CD14-positive monocyte (primary cell): Measurements from ENCODE around the gene DYNLT2. TPM values are rescaled to one million over a fixed set of nuclear protein-coding genes. Genes with fewer than 3 reads are reported as not detected.

Experiments used
- DNase-seq, 3 donors: peaks; one replicate each; pipeline ENCODE4 v3.0.0-alpha.2; 2011 to 2022
- H2AFZ ChIP-seq: 2 replicates; pipeline ENCODE4 v1.6.0; 2012; ENCODE audit warnings: mild to moderate bottlenecking, low read depth, low read length, inconsistent platforms; ENCODE audit not compliant: insufficient read depth, poor library complexity, severe bottlenecking
- H3K27ac ChIP-seq, 2 donors: 1 replicate in 1 of 2; 2 replicates in 1 of 2; pipeline ENCODE4 v1.5.1; 2012 to 2013; ENCODE audit warnings: low read length in 2 of 2, control low read depth in 1 of 2, inconsistent platforms in 1 of 2, low read depth in 1 of 2, mild to moderate bottlenecking in 1 of 2
- H3K27me3 ChIP-seq, 2 donors: one replicate each; pipeline versions ENCODE4 v1.6.0 to v1.6.1; 2011 to 2013; ENCODE audit warnings: low read length in 2 of 2; ENCODE audit not compliant: control insufficient read depth in 2 of 2, insufficient read depth in 2 of 2
- H3K36me3 ChIP-seq, 2 donors: replicated peaks in 1 of 2; 1 replicate in 1 of 2; 2 replicates in 1 of 2; pipeline versions ENCODE4 v1.5.1 to v1.6.1; 2012 to 2013; ENCODE audit warnings: low read length in 2 of 2, control low read depth in 1 of 2, inconsistent platforms in 1 of 2, mild to moderate bottlenecking in 1 of 2; ENCODE audit not compliant: insufficient read depth in 2 of 2, control insufficient read depth in 1 of 2
- H3K4me1 ChIP-seq, 2 donors: 1 replicate in 1 of 2; 2 replicates in 1 of 2; pipeline versions ENCODE4 v1.5.1 to v1.6.1; 2012 to 2013; ENCODE audit warnings: low read length in 2 of 2, control low read depth in 1 of 2, inconsistent platforms in 1 of 2, mild to moderate bottlenecking in 1 of 2, moderate library complexity in 1 of 2; ENCODE audit not compliant: insufficient read depth in 2 of 2, control insufficient read depth in 1 of 2
- H3K4me2 ChIP-seq: replicated peaks from 2 replicates; pipeline ENCODE3; 2012; ENCODE audit warnings: low read length, moderate library complexity, mild to moderate bottlenecking; ENCODE audit not compliant: poor library complexity, severe bottlenecking; ENCODE audit errors: extremely low read depth
- H3K4me3 ChIP-seq, 3 experiments: fragments of 200-600 bp in 1 of 3; sonication (generic) in 1 of 3; replicated peaks in 1 of 3; 1 replicate in 2 of 3; 2 replicates in 1 of 3; pipeline ENCODE4 v1.5.1; 2011 to 2013; ENCODE audit warnings: low read length in 3 of 3, mild to moderate bottlenecking in 3 of 3, control low read depth in 2 of 3, low read depth in 2 of 3, inconsistent platforms in 1 of 3, moderate library complexity in 1 of 3
- H3K79me2 ChIP-seq: 2 replicates; pipeline ENCODE4 v1.6.0; 2012; ENCODE audit warnings: mild to moderate bottlenecking, control low read depth, inconsistent platforms, low read length, moderate library complexity; ENCODE audit not compliant: insufficient read depth
- H3K9ac ChIP-seq: 2 replicates; pipeline ENCODE4 v1.6.0; 2017; ENCODE audit warnings: low read length, mild to moderate bottlenecking; ENCODE audit not compliant: insufficient read depth, poor library complexity, severe bottlenecking
- H3K9me3 ChIP-seq, 2 donors: replicated peaks in 1 of 2; 1 replicate in 1 of 2; 2 replicates in 1 of 2; pipeline versions ENCODE4 v1.5.1 to v1.6.1; 2012 to 2013; ENCODE audit warnings: low read length in 2 of 2, control low read depth in 1 of 2; ENCODE audit not compliant: control insufficient read depth in 1 of 2, insufficient read depth in 1 of 2
- H4K20me1 ChIP-seq: 2 replicates; pipeline ENCODE4 v1.6.0; 2012; ENCODE audit warnings: mild to moderate bottlenecking, low read length, control low read depth, moderate library complexity; ENCODE audit not compliant: insufficient read depth
- H3K27ac Mint-ChIP-seq, 7 donors: one replicate each; pipeline ENCODE4 v1.8.0; 2020; ENCODE audit warnings: mild to moderate bottlenecking in 7 of 7, mixed read lengths in 7 of 7, moderate library complexity in 6 of 7, inconsistent platforms in 2 of 7
- H3K27me3 Mint-ChIP-seq, 3 donors: one replicate each; pipeline ENCODE4 v1.8.0; 2021 to 2022; ENCODE audit warnings: low read depth in 3 of 3, mild to moderate bottlenecking in 3 of 3, mixed read lengths in 3 of 3, moderate library complexity in 3 of 3, inconsistent platforms in 1 of 3
- H3K36me3 Mint-ChIP-seq, 2 donors: one replicate each; pipeline ENCODE4 v1.8.0; 2020; ENCODE audit warnings: mixed read lengths in 2 of 2, inconsistent platforms in 1 of 2, mild to moderate bottlenecking in 1 of 2
- H3K4me1 Mint-ChIP-seq: one replicate; pipeline ENCODE4 v1.8.0; 2020; ENCODE audit warnings: mild to moderate bottlenecking, mixed read lengths
- H3K4me3 Mint-ChIP-seq, 2 donors: one replicate each; pipeline ENCODE4 v1.8.0; 2020; ENCODE audit warnings: mild to moderate bottlenecking in 2 of 2, mixed read lengths in 2 of 2, moderate library complexity in 1 of 2
- H3K9me3 Mint-ChIP-seq, 7 donors: one replicate each; pipeline ENCODE4 v1.8.0; 2020 to 2022; ENCODE audit warnings: mixed read lengths in 7 of 7, mild to moderate bottlenecking in 6 of 7, moderate library complexity in 6 of 7, inconsistent platforms in 2 of 7
- WGBS: methylation state at CpG from one replicate; pipeline ENCODE4 v1.1.5; 2013; ENCODE audit warnings: missing lambda C conversion rate; ENCODE audit not compliant: insufficient coverage; 5-methylcytosine and 5-hydroxymethylcytosine counted together
- intact Hi-C, 2 donors: fragments of 100-400 bp; cut with micrococcal nuclease; formaldehyde crosslinking; loops; one replicate each; pipeline versions ENCODE4 v1.15.0 to v1.15.1; 2023
- polyA plus RNA-seq, 3 donors: library from polyadenylated mRNA; depleted of rRNA in 1 of 3; unstranded in 2 of 3; stranded (reverse) in 1 of 3; fragments of 300-500 nt in 2 of 3; fragments of >200 nt in 1 of 3; fragmentation: Illumina TruSeq in 2 of 3; gene quantifications; 1 replicate in 2 of 3; 2 replicates in 1 of 3; pipeline ENCODE4 v1.2.3, GENCODE V29; 2012 to 2021
- TF ChIP-seq, protein P1 (sequence below): fragments of 200-600 bp; IDR thresholded peaks from one replicate; pipeline ENCODE4 v1.8.0; 2022; ENCODE audit warnings: antibody characterized with exemption, mild to moderate bottlenecking

DYNLT2 gene
- polyA plus RNA-seq, 3 donors = 0.19 to 1.5 (median 0.86) TPM

DNA sequence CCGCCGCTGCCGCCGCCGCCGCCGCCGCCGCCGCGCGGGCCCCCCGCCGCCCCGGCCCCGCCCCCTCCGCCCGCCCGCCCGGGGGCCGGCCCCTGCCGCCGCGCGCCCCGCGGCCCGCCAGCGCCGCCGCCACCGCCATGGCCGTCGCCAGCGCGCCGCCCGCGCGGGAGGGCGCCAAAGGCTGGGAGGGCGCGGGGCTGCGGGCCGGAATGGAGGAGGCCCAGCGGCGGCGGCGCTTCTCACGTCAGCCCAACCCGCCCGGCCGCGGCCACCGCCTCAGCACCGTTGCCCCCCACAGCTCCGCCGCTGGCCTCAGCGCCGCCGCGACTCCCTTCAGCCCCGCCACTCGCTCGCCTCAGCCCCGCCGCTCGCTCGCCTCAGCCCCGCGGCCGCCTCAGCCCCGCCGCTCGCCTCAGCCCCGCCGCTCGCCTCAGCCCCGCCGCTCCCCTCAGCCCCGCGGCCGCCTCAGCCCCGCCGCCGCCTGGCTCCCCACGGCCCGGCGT, 27.3 kb downstream of the DYNLT2 start:
- peaks cover 27 to 42% of the 10 kb centered on the region in 2 donors for H3K4me1 ChIP-seq
- H3K27me3 ChIP-seq = peaks cover 0 to 8% of the 10 kb centered on the region in 2 donors
- peaks cover 33% of the 10 kb centered on the region for H3K79me2 ChIP-seq
- H2AFZ ChIP-seq = no peak overlapping the region
- Mint-ChIP-seq H3K9me3 (peaks cover 0 to 2% (median 0%) of the 10 kb centered on the region in 7 donors), H3K4me3 (peak overlapping the region; percentile 66 to 78), H3K27ac (peak overlapping the region in 2 of 7 donors; percentile 58 to 71), H3K36me3 (peaks cover 5 to 11% of the 10 kb centered on the region in 2 donors), H3K4me1 (peaks cover 36% of the 10 kb centered on the region), H3K27me3 (peaks cover 0 to 12% (median 5%) of the 10 kb centered on the region in 3 donors)
- H3K4me3 ChIP-seq = peak overlapping the region in 1 of 3 experiments; percentile 51
- peak overlapping the region; percentile 85 for H3K4me2 ChIP-seq
- no peak overlapping the region for H3K27ac ChIP-seq
- H3K9ac ChIP-seq = peak overlapping the region; percentile 42
- TF ChIP-seq, protein P1, sequence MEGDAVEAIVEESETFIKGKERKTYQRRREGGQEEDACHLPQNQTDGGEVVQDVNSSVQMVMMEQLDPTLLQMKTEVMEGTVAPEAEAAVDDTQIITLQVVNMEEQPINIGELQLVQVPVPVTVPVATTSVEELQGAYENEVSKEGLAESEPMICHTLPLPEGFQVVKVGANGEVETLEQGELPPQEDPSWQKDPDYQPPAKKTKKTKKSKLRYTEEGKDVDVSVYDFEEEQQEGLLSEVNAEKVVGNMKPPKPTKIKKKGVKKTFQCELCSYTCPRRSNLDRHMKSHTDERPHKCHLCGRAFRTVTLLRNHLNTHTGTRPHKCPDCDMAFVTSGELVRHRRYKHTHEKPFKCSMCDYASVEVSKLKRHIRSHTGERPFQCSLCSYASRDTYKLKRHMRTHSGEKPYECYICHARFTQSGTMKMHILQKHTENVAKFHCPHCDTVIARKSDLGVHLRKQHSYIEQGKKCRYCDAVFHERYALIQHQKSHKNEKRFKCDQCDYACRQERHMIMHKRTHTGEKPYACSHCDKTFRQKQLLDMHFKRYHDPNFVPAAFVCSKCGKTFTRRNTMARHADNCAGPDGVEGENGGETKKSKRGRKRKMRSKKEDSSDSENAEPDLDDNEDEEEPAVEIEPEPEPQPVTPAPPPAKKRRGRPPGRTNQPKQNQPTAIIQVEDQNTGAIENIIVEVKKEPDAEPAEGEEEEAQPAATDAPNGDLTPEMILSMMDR = no peak
- peaks cover 7% of the 10 kb centered on the region for H4K20me1 ChIP-seq
- no peaks in the 10 kb centered on the region for H3K9me3 ChIP-seq
- under 1% methylated on average over 89 of the region's 89 CpGs for WGBS
- no peaks in the 10 kb centered on the region for H3K36me3 ChIP-seq
- intact Hi-C loops = loop anchor here (2.0 kb wide), 1 partner anchor 21 kb away; the partner anchor contains the start of genes C6orf120 (in 2 of the 2) and WDR27 (in 2 of the 2)
- DNase-seq = peak in 1 of 3 donors; percentile 20

DNA sequence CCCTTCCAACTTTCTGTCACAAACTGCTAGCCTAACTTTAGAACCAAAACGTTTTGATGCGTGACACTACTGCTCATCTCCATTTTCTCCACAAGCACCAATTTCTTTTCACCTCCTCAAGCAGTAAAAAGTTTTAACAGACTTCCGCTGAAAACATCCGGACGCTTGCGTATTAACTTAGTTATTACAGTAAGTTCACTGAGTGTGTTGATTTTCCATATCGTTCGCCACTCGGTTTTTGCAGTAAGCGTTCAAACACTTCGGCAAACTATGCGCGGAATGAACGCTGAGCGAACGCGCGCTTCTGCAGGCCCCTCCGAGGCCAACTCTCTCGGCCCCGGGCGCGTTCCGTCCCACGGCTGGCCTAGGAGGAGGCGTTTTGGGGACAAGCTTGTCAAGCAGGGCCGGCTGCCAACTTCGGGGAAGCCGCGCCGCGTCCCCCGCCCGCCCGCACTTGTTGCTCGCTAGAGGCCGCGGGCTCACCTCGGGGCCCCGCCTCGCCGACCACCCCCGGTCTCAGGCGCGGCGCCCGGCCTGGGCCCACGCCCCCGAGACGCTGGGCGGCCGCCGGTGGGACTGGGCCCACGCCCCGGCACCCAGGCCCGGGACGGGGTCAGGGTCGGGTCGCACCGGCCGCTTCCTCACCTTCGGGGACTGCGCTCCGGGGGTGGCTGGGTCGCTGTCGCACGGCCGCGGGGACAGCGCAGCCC, 28.0 kb downstream of the DYNLT2 start:
- Histone ChIP-seq H3K4me3 (peak overlapping the region; percentile 68 to 85 (median 81)), H2AFZ (peak overlapping the region; percentile 72), H3K27ac (peak overlapping the region; percentile 29 to 77), H3K36me3 (no peaks in the 10 kb centered on the region), H3K9ac (peak overlapping the region; percentile 82), H3K4me1 (peaks cover 27 to 42% of the 10 kb centered on the region in 2 donors), H3K4me2 (peak overlapping the region; percentile 95), H3K9me3 (no peaks in the 10 kb centered on the region), H3K79me2 (peaks cover 38% of the 10 kb centered on the region), H4K20me1 (peaks cover 7% of the 10 kb centered on the region), H3K27me3 (peaks cover 0 to 8% of the 10 kb centered on the region in 2 donors)
- peaks cover 36% of the 10 kb centered on the region for H3K4me1 Mint-ChIP-seq
- H3K27ac Mint-ChIP-seq = peak overlapping the region; percentile 14 to 95 (median 82)
- H3K27me3 Mint-ChIP-seq = peaks cover 0 to 12% (median 5%) of the 10 kb centered on the region in 3 donors
- TF ChIP-seq, protein P1 = no peak
- intact Hi-C loops = loop anchor here (2.0 kb wide), 1 partner anchor 21 kb away; the partner anchor contains the start of genes C6orf120 (in 2 of the 2) and WDR27 (in 2 of the 2)
- H3K36me3 Mint-ChIP-seq = peaks cover 6 to 11% of the 10 kb centered on the region in 2 donors
- H3K4me3 Mint-ChIP-seq = peak overlapping the region; percentile 95
- WGBS = under 1% methylated on average over 67 of the region's 70 CpGs
- peaks cover 0 to 2% (median 0%) of the 10 kb centered on the region in 7 donors for H3K9me3 Mint-ChIP-seq
- peak; percentile 27 to 32 (median 28) for DNase-seq
